GM19099 (cell line): ENCODE data around the gene OLFML3.

Experiments
- POLR2A ChIP-seq: IDR thresholded peaks from 3 replicates; pipeline ENCODE4 v1.6.1; 2011; ENCODE audit warnings: low read depth; ENCODE audit not compliant: insufficient read length; ENCODE audit errors: extremely low read depth

Gene OLFML3

GRCh38 chr1:113978863-113979702 is at the start of gene OLFML3:
Gene OLFML3, plus strand, starts transcription at chr1:113979474. Its CDS starts 43 bp downstream, at chr1:113979517.
- no peak for TF ChIP-seq POLR2A

GRCh38 chr1:113929750-113930498 is 49.4 kb upstream of the OLFML3 start:
- TF ChIP-seq POLR2A: no peak

GRCh38 chr1:113930499-113931161 is 48.6 kb upstream of the OLFML3 start:
- no peak for TF ChIP-seq POLR2A

- no peak for TF ChIP-seq POLR2A
Observed at GRCh38 chr1:113931451-113931851, 47.8 kb upstream of the OLFML3 start.

GRCh38 chr1:113934006-113934405 is 45.3 kb upstream of the OLFML3 start:
- no peak for TF ChIP-seq POLR2A

- TF ChIP-seq POLR2A: no peak
Observed at GRCh38 chr1:113934511-113935055, 44.7 kb upstream of the OLFML3 start.

GRCh38 chr1:113935176-113935575 is 44.1 kb upstream of the OLFML3 start:
- TF ChIP-seq POLR2A: no peak

GRCh38 chr1:113935970-113936369 is 43.3 kb upstream of the OLFML3 start:
- no peak for TF ChIP-seq POLR2A

- TF ChIP-seq POLR2A: no peak
Observed at GRCh38 chr1:113937146-113937545, 42.1 kb upstream of the OLFML3 start.

GRCh38 chr1:113938192-113938591 is 41.1 kb upstream of the OLFML3 start:
- TF ChIP-seq POLR2A: no peak

GRCh38 chr1:113940365-113941244 is 38.7 kb upstream of the OLFML3 start:
- no peak for TF ChIP-seq POLR2A

- no peak for TF ChIP-seq POLR2A
Observed at GRCh38 chr1:113941245-113941559, 38.1 kb upstream of the OLFML3 start.

- no peak for TF ChIP-seq POLR2A
Observed at GRCh38 chr1:113942527-113942926, 36.7 kb upstream of the OLFML3 start.

- no peak for TF ChIP-seq POLR2A
Observed at GRCh38 chr1:113943028-113943811, 36.1 kb upstream of the OLFML3 start.
